H1 (cell line): ENCODE data around the gene FOXK1. TPM values are rescaled to one million over a fixed set of nuclear protein-coding genes. Genes with fewer than 3 reads are reported as not detected.

ENCODE experiments used
- ATF3 ChIP-seq: IDR thresholded peaks from 2 replicates; pipeline ENCODE4 v1.6.1; 2011; ENCODE audit warnings: low read depth, mild to moderate bottlenecking, low read length; ENCODE audit not compliant: insufficient read depth
- CHD7 ChIP-seq: fragments of 300-600 bp; sonication (generic); IDR thresholded peaks from 2 replicates; pipeline ENCODE4 v1.7.1; 2012; ENCODE audit warnings: low read length, moderate library complexity, mild to moderate bottlenecking, inconsistent platforms; ENCODE audit not compliant: insufficient replicate concordance
- CTBP2 ChIP-seq: IDR thresholded peaks from 2 replicates; pipeline ENCODE4 v1.7.0; 2011; ENCODE audit warnings: borderline replicate concordance, mild to moderate bottlenecking, moderate library complexity, mixed read lengths, low read length; ENCODE audit not compliant: insufficient read depth, insufficient read length
- EGR1 ChIP-seq: IDR thresholded peaks from 2 replicates; pipeline ENCODE4 v1.6.1; 2011; ENCODE audit warnings: low read depth, low read length, borderline replicate concordance
- PHF8 ChIP-seq: fragments of 200-600 bp; sonication (generic); conservative IDR thresholded peaks from 2 replicates; pipeline ENCODE4 v1.7.1; 2012; ENCODE audit warnings: low read depth, mild to moderate bottlenecking, inconsistent platforms, low read length, moderate library complexity
- SIN3A ChIP-seq, 2 experiments: IDR thresholded peaks in 1 of 2; conservative IDR thresholded peaks in 1 of 2; 2 replicates each; pipeline ENCODE4 v1.6.1; 2011 to 2012; ENCODE audit warnings: low read length in 2 of 2, improper control_type of control experiment in 1 of 2, low read depth in 1 of 2, mild to moderate bottlenecking in 1 of 2
- SIRT6 ChIP-seq: IDR thresholded peaks from one replicate; pipeline ENCODE4 v1.7.1; 2012; ENCODE audit warnings: low read length, inconsistent platforms
- SP4 ChIP-seq: IDR thresholded peaks from 2 replicates; pipeline ENCODE4 v1.6.1; 2012; ENCODE audit warnings: low read length, inconsistent platforms
- SRF ChIP-seq: IDR thresholded peaks from 2 replicates; pipeline ENCODE4 v1.6.1; 2011; ENCODE audit warnings: mild to moderate bottlenecking, low read depth, low read length, moderate library complexity
- TEAD4 ChIP-seq: IDR thresholded peaks from 2 replicates; pipeline ENCODE4 v1.6.1; 2012; ENCODE audit warnings: low read depth, low read length, inconsistent platforms, mixed read lengths
- YY1 ChIP-seq: IDR thresholded peaks from 2 replicates; pipeline ENCODE4 v1.6.1; 2011; ENCODE audit warnings: low read depth, mild to moderate bottlenecking, low read length
- polyA plus RNA-seq, 7 experiments: library from polyadenylated mRNA; depleted of rRNA in 3 of 7; stranded (reverse) in 5 of 7; unstranded in 2 of 7; fragments of >200 nt in 5 of 7; fragments of 200-250 nt in 2 of 7; gene quantifications; 1 replicate in 5 of 7; 2 replicates in 1 of 7; 4 replicates in 1 of 7; pipeline versions ENCODE4 v1.2.1 to v1.2.3, GENCODE V29; 2011 to 2013; ENCODE audit warnings: missing spikeins in 2 of 7, mixed read lengths in 2 of 7
- total RNA-seq: library from RNA; stranded (reverse); fragmentation: NEBNext Ultra II Directional; extraction: Animal tissue kit (Norgen Biotek cat#: 25700); gene quantifications from 2 replicates; pipeline ENCODE4 v1.2.1, GENCODE V29; 2021

FOXK1 gene
- total and polyA plus RNA-seq, 2 of the 8 experiments (the other 6 are each of a cell fraction or from before 2014, with no cell fraction given), result 2.0 to 8.5 TPM

GRCh38 chr7:4806983-4807597, 125.0 kb downstream of the FOXK1 start (continued):
- TF ChIP-seq CHD7 (no peak), TEAD4 (no peak), CTBP2 (no peak), PHF8 (no peak), EGR1 (no peak), SP4 (no peak), ATF3 (no peak), SRF (no peak), SIRT6 (no peak), SIN3A (conservative IDR thresholded peaks at IDR 0.05 in 1 of 2, IDR thresholded peaks at IDR 0.05 in 1 of 2; ENCODE audit: low read depth in 1 of 2, low read length in 2 of 2) (no peak), YY1 (no peak)
